Measurements from ENCODE around the gene ARRDC3. TPM values are rescaled to one million over a fixed set of nuclear protein-coding genes. Genes with fewer than 3 reads are reported as not detected.
"Not testable (repeated sequence)": the region's sequence is repeated elsewhere in the genome, so short reads cannot be mapped to it uniquely, and the experiment has no call there.

The ARRDC3 gene
- total and polyA plus RNA-seq, 2 donors (not counting 3 experiments of a cell fraction or from before 2014, with no cell fraction given), result 12.4 to 43.1 TPM

- BruUV-seq (replicated peaks), result no TSS peak
- H3K9me1 ChIP-seq (replicated peaks; ENCODE audit: control insufficient read depth, extremely low read depth, insufficient read depth, low read length), result no peaks in the 10 kb centered on the region
- no peaks in the 10 kb centered on the region for H3K27me3 ChIP-seq (ENCODE audit: control insufficient read depth in 2 of 2, insufficient read depth in 2 of 2, low read length in 2 of 2)
- H4K20me1 ChIP-seq (replicated peaks; ENCODE audit: control insufficient read depth, extremely low read depth, insufficient read depth, low read length), result no peaks in the 10 kb centered on the region
- no peak for FAIRE-seq
- H3K79me2 ChIP-seq (ENCODE audit: control insufficient read depth, insufficient read depth, low read length), result no peaks in the 10 kb centered on the region
- no peaks in the 10 kb centered on the region for H3K36me3 ChIP-seq (ENCODE audit: control insufficient read depth in 2 of 2, extremely low read depth in 1 of 2, insufficient read depth in 2 of 2, low read length in 2 of 2)
- H3K4me1 ChIP-seq (ENCODE audit: control insufficient read depth, extremely low read depth, insufficient read depth, low read length), result peaks cover 2% of the 10 kb centered on the region
- H3K4me3 ChIP-seq (replicated peaks in 1 of 3; ENCODE audit: insufficient read depth in 1 of 3, low read depth in 1 of 3, low read length in 3 of 3), result no peak overlapping the region
- TF ChIP-seq POLR2AphosphoS5 (IDR thresholded peaks at IDR 0.05; ENCODE audit: insufficient read depth, low read depth, low read length) (no peak), EZH2 (IDR thresholded peaks at IDR 0.05; ENCODE audit: borderline replicate concordance, low read depth, low read length, severe bottlenecking) (no peak), POLR2A (IDR thresholded peaks at IDR 0.05; ENCODE audit: low read depth, low read length) (no peak), CTCF (IDR thresholded peaks at IDR 0.05; ENCODE audit: extremely low read depth in 1 of 2, insufficient read depth in 1 of 2, low read depth in 1 of 2, low read length in 2 of 2) (no peak), MAX (IDR thresholded peaks at IDR 0.05; ENCODE audit: insufficient read depth, insufficient read length) (no peak), FOS (IDR thresholded peaks at IDR 0.05; ENCODE audit: borderline replicate concordance, insufficient read depth, low read length) (no peak), GATA2 (IDR thresholded peaks at IDR 0.05; ENCODE audit: insufficient read depth, insufficient read length, low read depth, low read length) (no peak), MYC (IDR thresholded peaks at IDR 0.05; ENCODE audit: low read depth, low read length) (no peak)
- no peak overlapping the region for H3K27ac ChIP-seq (ENCODE audit: insufficient read depth, low read depth, low read length)
- DNase-seq (ENCODE audit: low read depth, low spot score), result no peak
- CTCF ChIA-PET, result no interaction called here
- no peak overlapping the region for H3K4me2 ChIP-seq (ENCODE audit: insufficient read depth, low read length)
- no peaks in the 10 kb centered on the region for H3K9me3 ChIP-seq (replicated peaks; ENCODE audit: control insufficient read depth, insufficient read depth, low read length)
- intact Hi-C loops (cut with micrococcal nuclease), result no loop called here
- dilution Hi-C loops (cut with MboI; ENCODE audit: extremely low pct_ligation_motif_present, low sequenced_read_pairs), result no loop called here
- no peak overlapping the region for H3K9ac ChIP-seq (replicated peaks; ENCODE audit: extremely low read depth, insufficient read depth, low read length)
- POLR2A ChIA-PET, result no interaction called here
- no peak overlapping the region for H2AFZ ChIP-seq (ENCODE audit: low read depth, low read length)
Measured at GRCh38 chr5:91343916-91344315, 39.2 kb downstream of the ARRDC3 start.

GRCh38 chr5:91342931-91343330, 40.2 kb downstream of the ARRDC3 start:
- H3K36me3 ChIP-seq (ENCODE audit: control insufficient read depth in 2 of 2, extremely low read depth in 1 of 2, insufficient read depth in 2 of 2, low read length in 2 of 2); H3K4me1 ChIP-seq (ENCODE audit: control insufficient read depth, extremely low read depth, insufficient read depth, low read length); H4K20me1 ChIP-seq (replicated peaks; ENCODE audit: control insufficient read depth, extremely low read depth, insufficient read depth, low read length); H3K9me1 ChIP-seq (replicated peaks; ENCODE audit: control insufficient read depth, extremely low read depth, insufficient read depth, low read length); BruUV-seq (replicated peaks); FAIRE-seq; H3K4me2 ChIP-seq (ENCODE audit: insufficient read depth, low read length); H3K9ac ChIP-seq (replicated peaks; ENCODE audit: extremely low read depth, insufficient read depth, low read length); H3K9me3 ChIP-seq (replicated peaks; ENCODE audit: control insufficient read depth, insufficient read depth, low read length); POLR2A ChIA-PET; H3K27me3 ChIP-seq (ENCODE audit: control insufficient read depth in 2 of 2, insufficient read depth in 2 of 2, low read length in 2 of 2); H3K27ac ChIP-seq (ENCODE audit: insufficient read depth, low read depth, low read length); H3K4me3 ChIP-seq (replicated peaks in 1 of 3; ENCODE audit: insufficient read depth in 1 of 3, low read depth in 1 of 3, low read length in 3 of 3); dilution Hi-C loops (cut with MboI; ENCODE audit: extremely low pct_ligation_motif_present, low sequenced_read_pairs); H3K79me2 ChIP-seq (ENCODE audit: control insufficient read depth, insufficient read depth, low read length); intact Hi-C loops (cut with micrococcal nuclease); H2AFZ ChIP-seq (ENCODE audit: low read depth, low read length); DNase-seq (ENCODE audit: low read depth, low spot score): not testable (repeated sequence)
- CTCF ChIA-PET, result interaction anchor here (0.7 kb wide), 1 partner anchor 14 kb away, joined by 3 read pairs; no protein-coding TSS in a partner anchor
